Cardiac fibroblast (primary cell): ENCODE measurements around the gene UBAC1.
"Not testable (repeated sequence)": the region's sequence is repeated elsewhere in the genome, so short reads cannot be mapped to it uniquely, and the experiment has no call there.

ENCODE experiments used
- DNase-seq, 2 donors: peaks; one replicate each; pipeline versions ENCODE4 v3.0.0 to v3.0.0-alpha.2; 2010; ENCODE audit warnings: low read depth in 2 of 2
- H3K4me3 ChIP-seq, 2 donors: replicated peaks in 1 of 2; 1 replicate in 1 of 2; 2 replicates in 1 of 2; pipeline ENCODE4 v1.5.1; 2011; ENCODE audit warnings: low read depth in 2 of 2, low read length in 2 of 2, mild to moderate bottlenecking in 2 of 2, moderate library complexity in 1 of 2
- CTCF ChIP-seq: IDR thresholded peaks from one replicate; pipeline ENCODE4 v1.5.1; 2011; ENCODE audit warnings: low read depth, mild to moderate bottlenecking, low read length, inconsistent platforms

UBAC1 gene

GRCh38 chr9:135948968-135949367 lies 12.2 kb downstream of the UBAC1 start:
- no peak for DNase-seq
- no peak overlapping the region for H3K4me3 ChIP-seq
- no peak for TF ChIP-seq CTCF

- DNase-seq: no peak
- H3K4me3 ChIP-seq: no peak overlapping the region
- TF ChIP-seq CTCF: no peak
Measured at GRCh38 chr9:135948446-135948845, 12.7 kb downstream of the UBAC1 start.

DNA sequence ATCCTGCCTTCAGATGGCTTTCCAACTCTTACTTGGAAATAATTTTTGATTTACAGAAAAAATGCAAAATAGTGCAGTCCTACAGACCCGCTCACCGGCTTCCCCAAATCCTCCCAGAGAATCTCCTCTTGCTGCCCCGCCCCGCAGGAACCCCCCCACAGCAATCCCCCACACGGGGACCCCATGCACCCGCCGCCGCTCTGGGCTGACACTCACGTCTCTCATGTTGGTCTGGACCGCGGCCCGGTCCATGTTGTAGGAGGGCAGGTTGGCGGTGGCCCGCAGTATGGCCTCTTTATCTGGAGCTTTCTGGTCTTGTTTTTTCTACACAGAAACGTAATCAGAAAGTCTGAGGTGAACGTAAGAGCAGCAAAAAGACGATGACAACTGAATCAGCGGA lies 13.6 kb downstream of the UBAC1 start:
- no peak for TF ChIP-seq CTCF
- H3K4me3 ChIP-seq: no peak overlapping the region
- no peak for DNase-seq

- H3K4me3 ChIP-seq, DNase-seq: not testable (repeated sequence)
Measured at GRCh38 chr9:135947105-135947504, 14.1 kb downstream of the UBAC1 start.

GRCh38 chr9:135946392-135946994 lies 14.7 kb downstream of the UBAC1 start:
- no peak for TF ChIP-seq CTCF
- no peak overlapping the region for H3K4me3 ChIP-seq
- no peak for DNase-seq

GRCh38 chr9:135945969-135946368 lies 15.2 kb downstream of the UBAC1 start:
- TF ChIP-seq CTCF: no peak
- no peak overlapping the region for H3K4me3 ChIP-seq
- DNase-seq: no peak

GRCh38 chr9:135944444-135945252 lies 16.5 kb downstream of the UBAC1 start:
- TF ChIP-seq CTCF: no peak
- no peak for DNase-seq
- H3K4me3 ChIP-seq: no peak overlapping the region

DNA sequence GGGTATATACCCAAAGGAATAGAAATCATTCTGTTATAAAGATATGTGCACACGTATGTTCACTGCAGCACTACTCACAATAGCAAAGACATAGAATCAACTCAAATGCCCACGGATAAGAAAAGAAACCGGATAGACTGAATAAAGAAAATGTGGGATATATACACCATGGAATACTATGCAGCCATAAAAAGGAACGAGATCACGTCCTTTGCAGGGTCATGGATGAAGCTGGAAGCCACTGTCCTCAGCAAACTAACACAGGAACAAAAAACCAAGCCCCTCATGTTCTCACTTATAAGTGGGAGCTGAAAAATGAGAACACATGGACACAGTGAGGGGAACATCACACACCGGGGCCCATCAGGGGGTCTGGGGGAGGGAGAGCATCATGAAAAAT lies 17.6 kb downstream of the UBAC1 start:
- DNase-seq: not testable (repeated sequence)

More for the DNA sequence above, 17.6 kb downstream of the UBAC1 start:
- H3K4me3 ChIP-seq: not testable (repeated sequence)
